ENCODE results near the gene GRAMD4. TPM values are rescaled to one million over a fixed set of nuclear protein-coding genes. Genes with fewer than 3 reads are reported as not detected.
A peak's percentile ranks its signal among the peaks of the same experiment; 100 is the strongest.

Gene GRAMD4
- polyA plus RNA-seq, 1 of the 3 experiments (the other 2 are of a cell fraction): 15.5 TPM

DNA sequence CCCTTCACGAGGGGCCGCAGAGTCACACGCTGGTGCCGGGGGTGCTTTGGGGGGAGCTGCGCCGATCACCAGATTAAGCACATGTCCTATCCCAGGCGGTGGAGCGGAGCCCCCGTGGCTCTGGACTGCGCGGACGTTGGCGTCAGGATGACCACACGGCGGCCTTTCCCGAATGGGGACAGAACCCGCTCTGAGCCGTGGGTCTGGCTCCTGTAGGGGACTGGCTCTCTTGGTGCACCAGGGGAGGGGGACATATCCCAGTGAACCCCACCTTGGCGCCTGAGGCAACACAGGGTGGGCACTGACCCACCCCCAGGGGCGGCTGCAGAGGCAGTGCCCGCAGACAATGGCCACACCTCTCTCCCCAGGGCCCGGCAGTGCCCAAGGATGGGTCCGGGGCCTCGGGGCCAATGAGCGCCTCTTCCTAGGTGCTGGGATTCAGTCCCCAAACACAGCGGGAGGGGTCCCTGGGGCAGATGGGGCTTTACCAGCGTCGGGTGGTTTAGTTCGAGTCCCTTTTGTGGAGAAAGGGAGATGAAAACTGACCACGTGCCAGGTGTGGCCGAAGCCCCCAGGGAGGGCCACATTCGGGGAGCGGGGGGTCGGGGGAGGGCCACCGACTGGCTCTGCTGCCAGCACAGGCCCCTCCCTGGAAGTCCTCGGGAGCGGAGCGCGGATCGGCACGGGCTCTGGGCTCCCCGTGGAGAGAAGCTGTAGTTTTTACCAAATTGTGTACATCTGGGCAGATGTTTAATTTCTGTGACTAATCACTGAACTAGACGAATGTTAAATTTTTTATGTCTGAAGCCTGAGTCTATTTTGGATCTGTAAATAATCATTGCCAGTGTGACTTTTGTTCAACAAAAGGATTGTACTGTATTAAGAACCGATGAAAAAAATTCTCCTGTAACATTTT lies 58.9 kb downstream of the GRAMD4 start:
- no peaks in the 10 kb centered on the region for H3K4me1 ChIP-seq (ENCODE audit: control insufficient read depth in 1 of 2, insufficient read depth in 2 of 2, low read depth in 1 of 2, low read length in 1 of 2)
- no peaks in the 10 kb centered on the region for H3K9me3 ChIP-seq
- peaks cover 5% of the 10 kb centered on the region for H3F3A ChIP-seq (replicated peaks; ENCODE audit: insufficient read depth)
- H3K36me3 ChIP-seq (replicated peaks in 1 of 2; ENCODE audit: control insufficient read depth in 1 of 2, insufficient read depth in 2 of 2, low read length in 1 of 2): peaks cover 0 to 4% of the 10 kb centered on the region in 2 experiments
- POLR2A ChIA-PET: no interaction called here
- H2AFZ ChIP-seq (ENCODE audit: low read depth): no peak overlapping the region
- H3K9ac ChIP-seq: no peak overlapping the region
- CTCF ChIA-PET: no interaction called here
- H3K9me2 ChIP-seq: no peaks in the 10 kb centered on the region
- no peaks in the 10 kb centered on the region for H3K27me3 ChIP-seq (ENCODE audit: insufficient read depth)
- WGBS (ENCODE audit: low lambda C conversion rate): 95% methylated on average over 28 of the region's 44 CpGs
- no peak overlapping the region for H3K4me3 ChIP-seq (ENCODE audit: low read depth in 2 of 2, low read length in 1 of 2)
- no peak overlapping the region for H3K27ac ChIP-seq (ENCODE audit: low read depth in 2 of 2, low read length in 1 of 2)
- no peak for DNase-seq
- H4K20me1 ChIP-seq (ENCODE audit: insufficient read depth): no peaks in the 10 kb centered on the region
- H3K79me2 ChIP-seq (ENCODE audit: insufficient read depth): no peaks in the 10 kb centered on the region
- TF ChIP-seq YY1 (IDR thresholded peaks at IDR 0.05; ENCODE audit: low read depth) (no peak), FOSL2 (IDR thresholded peaks at IDR 0.05; ENCODE audit: borderline replicate concordance, low read depth) (no peak)
- TF ChIP-seq, protein P1, sequence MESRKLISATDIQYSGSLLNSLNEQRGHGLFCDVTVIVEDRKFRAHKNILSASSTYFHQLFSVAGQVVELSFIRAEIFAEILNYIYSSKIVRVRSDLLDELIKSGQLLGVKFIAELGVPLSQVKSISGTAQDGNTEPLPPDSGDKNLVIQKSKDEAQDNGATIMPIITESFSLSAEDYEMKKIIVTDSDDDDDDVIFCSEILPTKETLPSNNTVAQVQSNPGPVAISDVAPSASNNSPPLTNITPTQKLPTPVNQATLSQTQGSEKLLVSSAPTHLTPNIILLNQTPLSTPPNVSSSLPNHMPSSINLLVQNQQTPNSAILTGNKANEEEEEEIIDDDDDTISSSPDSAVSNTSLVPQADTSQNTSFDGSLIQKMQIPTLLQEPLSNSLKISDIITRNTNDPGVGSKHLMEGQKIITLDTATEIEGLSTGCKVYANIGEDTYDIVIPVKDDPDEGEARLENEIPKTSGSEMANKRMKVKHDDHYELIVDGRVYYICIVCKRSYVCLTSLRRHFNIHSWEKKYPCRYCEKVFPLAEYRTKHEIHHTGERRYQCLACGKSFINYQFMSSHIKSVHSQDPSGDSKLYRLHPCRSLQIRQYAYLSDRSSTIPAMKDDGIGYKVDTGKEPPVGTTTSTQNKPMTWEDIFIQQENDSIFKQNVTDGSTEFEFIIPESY (IDR thresholded peaks at IDR 0.05; ENCODE audit: borderline replicate concordance, low read depth): no peak
- no peak overlapping the region for H3K4me2 ChIP-seq

DNA sequence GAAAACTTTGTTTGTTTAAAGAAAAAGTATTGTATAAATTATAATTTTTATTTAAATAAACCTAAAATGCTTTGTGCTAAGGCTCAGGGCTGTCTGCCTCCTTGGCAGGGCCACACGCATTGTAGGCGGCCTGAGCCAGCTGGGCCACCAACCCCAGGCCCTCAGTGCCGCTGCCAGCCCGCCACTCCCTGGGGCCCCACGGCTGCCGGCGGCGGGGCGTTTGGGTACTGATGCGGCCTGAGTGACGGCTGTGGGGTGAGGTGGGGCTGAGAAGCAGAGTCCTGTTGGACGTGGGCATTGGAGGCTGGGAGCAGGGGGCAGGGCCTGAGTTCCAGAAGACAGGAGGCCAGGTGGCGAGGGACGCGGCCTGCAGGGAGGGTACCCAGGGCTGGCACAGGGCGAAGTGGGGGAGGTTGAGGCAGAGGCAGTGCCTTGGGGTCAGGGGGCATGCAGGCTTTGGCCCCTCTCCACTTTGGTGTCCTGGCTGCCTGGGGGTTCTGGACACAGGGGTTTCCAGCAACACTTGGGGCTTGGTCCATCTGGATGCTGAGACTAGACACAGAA lies 59.6 kb downstream of the GRAMD4 start:
- no peak overlapping the region for H3K27ac ChIP-seq (ENCODE audit: low read depth in 2 of 2, low read length in 1 of 2)
- no peak overlapping the region for H3K4me2 ChIP-seq
- H3K27me3 ChIP-seq (ENCODE audit: insufficient read depth): no peaks in the 10 kb centered on the region
- peaks cover 0 to 4% of the 10 kb centered on the region in 2 experiments for H3K36me3 ChIP-seq (replicated peaks in 1 of 2; ENCODE audit: control insufficient read depth in 1 of 2, insufficient read depth in 2 of 2, low read length in 1 of 2)
- H3K79me2 ChIP-seq (ENCODE audit: insufficient read depth): no peaks in the 10 kb centered on the region
- 92% methylated on average over 15 of the region's 16 CpGs for WGBS (ENCODE audit: low lambda C conversion rate)
- CTCF ChIA-PET: interaction anchor here (1.6 kb wide), 1 partner anchor 19 kb away, joined by 4 read pairs; no protein-coding TSS in a partner anchor
- no peak overlapping the region for H3K9ac ChIP-seq
- H3K4me3 ChIP-seq (ENCODE audit: low read depth in 2 of 2, low read length in 1 of 2): no peak overlapping the region
- no peaks in the 10 kb centered on the region for H4K20me1 ChIP-seq (ENCODE audit: insufficient read depth)
- H3F3A ChIP-seq (replicated peaks; ENCODE audit: insufficient read depth): peaks cover 5% of the 10 kb centered on the region
- POLR2A ChIA-PET: no interaction called here
- DNase-seq: no peak
- no peaks in the 10 kb centered on the region for H3K9me3 ChIP-seq
- no peak overlapping the region for H2AFZ ChIP-seq (ENCODE audit: low read depth)
- H3K9me2 ChIP-seq: no peaks in the 10 kb centered on the region
- H3K4me1 ChIP-seq (ENCODE audit: control insufficient read depth in 1 of 2, insufficient read depth in 2 of 2, low read depth in 1 of 2, low read length in 1 of 2): no peaks in the 10 kb centered on the region; a peak in 1 of 4 replicates
- TF ChIP-seq YY1 (IDR thresholded peaks at IDR 0.05; ENCODE audit: low read depth) (no peak), EZH2phosphoT487 (IDR thresholded peaks at IDR 0.05; ENCODE audit: borderline replicate concordance, low read depth) (no peak)

DNA sequence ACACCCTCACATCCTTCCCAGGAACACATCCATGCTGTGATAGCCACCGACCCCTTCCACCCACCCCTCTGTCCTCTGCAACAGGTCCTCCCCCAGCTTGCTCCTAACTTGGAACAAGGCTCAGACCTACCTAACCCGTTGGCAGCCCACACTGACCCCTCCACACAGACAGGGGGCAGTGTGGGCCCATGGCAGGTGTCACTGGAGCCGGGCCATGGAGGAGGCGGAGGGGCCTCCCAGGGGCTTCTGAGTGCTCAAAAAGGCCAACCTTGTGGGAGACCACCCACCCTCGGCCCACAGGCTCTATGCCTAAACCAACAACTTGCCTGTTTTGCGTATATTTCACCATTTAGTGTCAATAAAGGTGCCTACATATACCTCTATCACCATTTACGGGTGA lies 60.8 kb downstream of the GRAMD4 start:
- ChIA-PET POLR2A (no interaction called here), CTCF (interaction anchor here (0.5 to 4.0 kb wide), 6 partner anchors 10 to 125 kb away, joined by 3 to 21 read pairs (median 4); no protein-coding TSS in a partner anchor)
- peak; percentile 78 for DNase-seq
- Histone ChIP-seq H3K4me1 (ENCODE audit: control insufficient read depth in 1 of 2, insufficient read depth in 2 of 2, low read depth in 1 of 2, low read length in 1 of 2) (no peaks in the 10 kb centered on the region; a peak in 1 of 4 replicates), H3K4me2 (no peak overlapping the region), H3K79me2 (ENCODE audit: insufficient read depth) (no peaks in the 10 kb centered on the region), H3K27me3 (ENCODE audit: insufficient read depth) (no peaks in the 10 kb centered on the region), H3K4me3 (ENCODE audit: low read depth in 2 of 2, low read length in 1 of 2) (no peak overlapping the region), H3K9ac (no peak overlapping the region), H3K9me3 (no peaks in the 10 kb centered on the region), H3K27ac (ENCODE audit: low read depth in 2 of 2, low read length in 1 of 2) (no peak overlapping the region), H3F3A (replicated peaks; ENCODE audit: insufficient read depth) (peaks cover 5% of the 10 kb centered on the region), H2AFZ (ENCODE audit: low read depth) (no peak overlapping the region), H3K9me2 (no peaks in the 10 kb centered on the region), H4K20me1 (ENCODE audit: insufficient read depth) (no peaks in the 10 kb centered on the region), H3K36me3 (replicated peaks in 1 of 2; ENCODE audit: control insufficient read depth in 1 of 2, insufficient read depth in 2 of 2, low read length in 1 of 2) (peaks cover 0 to 11% of the 10 kb centered on the region in 2 experiments)
- 92% methylated on average over 5 of the region's 7 CpGs for WGBS (ENCODE audit: low lambda C conversion rate)
- TF ChIP-seq, protein P2, sequence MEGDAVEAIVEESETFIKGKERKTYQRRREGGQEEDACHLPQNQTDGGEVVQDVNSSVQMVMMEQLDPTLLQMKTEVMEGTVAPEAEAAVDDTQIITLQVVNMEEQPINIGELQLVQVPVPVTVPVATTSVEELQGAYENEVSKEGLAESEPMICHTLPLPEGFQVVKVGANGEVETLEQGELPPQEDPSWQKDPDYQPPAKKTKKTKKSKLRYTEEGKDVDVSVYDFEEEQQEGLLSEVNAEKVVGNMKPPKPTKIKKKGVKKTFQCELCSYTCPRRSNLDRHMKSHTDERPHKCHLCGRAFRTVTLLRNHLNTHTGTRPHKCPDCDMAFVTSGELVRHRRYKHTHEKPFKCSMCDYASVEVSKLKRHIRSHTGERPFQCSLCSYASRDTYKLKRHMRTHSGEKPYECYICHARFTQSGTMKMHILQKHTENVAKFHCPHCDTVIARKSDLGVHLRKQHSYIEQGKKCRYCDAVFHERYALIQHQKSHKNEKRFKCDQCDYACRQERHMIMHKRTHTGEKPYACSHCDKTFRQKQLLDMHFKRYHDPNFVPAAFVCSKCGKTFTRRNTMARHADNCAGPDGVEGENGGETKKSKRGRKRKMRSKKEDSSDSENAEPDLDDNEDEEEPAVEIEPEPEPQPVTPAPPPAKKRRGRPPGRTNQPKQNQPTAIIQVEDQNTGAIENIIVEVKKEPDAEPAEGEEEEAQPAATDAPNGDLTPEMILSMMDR (IDR thresholded peaks at IDR 0.05): peak; percentile 53
- no peak for TF ChIP-seq NFIC (IDR thresholded peaks at IDR 0.05; ENCODE audit: borderline replicate concordance)
- peak; percentile 27; the same call in 1 of the 2 replicates for TF ChIP-seq RAD21 (IDR thresholded peaks at IDR 0.05; ENCODE audit: low read length)

Data from SK-N-SH (cell line).